ENCODE data around the gene MARK2.

Gene MARK2

GRCh38 chr11:63937713-63938478, 99.0 kb downstream of the MARK2 start:
- no peak for DNase-seq

- peak; percentile 95 for DNase-seq
Observed at GRCh38 chr11:63938479-63939396, 99.8 kb downstream of the MARK2 start, which contains the start of gene NAA40. Gene NAA40, plus strand, starts transcription at chr11:63939002. Its CDS starts 95 bp downstream, at chr11:63939097.

- no peak for DNase-seq
Observed at GRCh38 chr11:63939397-63939891, 100.5 kb downstream of the MARK2 start.

- no peak for DNase-seq
Observed at GRCh38 chr11:63940786-63941185, 101.9 kb downstream of the MARK2 start.

- DNase-seq = no peak
Observed at GRCh38 chr11:63941901-63942300, 103.0 kb downstream of the MARK2 start.

GRCh38 chr11:63942803-63943202, 103.9 kb downstream of the MARK2 start:
- no peak for DNase-seq

- DNase-seq = no peak
Observed at GRCh38 chr11:63944987-63945386, 106.1 kb downstream of the MARK2 start.

- DNase-seq = peak; percentile 52
Observed at GRCh38 chr11:63945477-63946163, 106.7 kb downstream of the MARK2 start.

- DNase-seq = peak; percentile 44
Observed at GRCh38 chr11:63951779-63952536, 113.0 kb downstream of the MARK2 start.

GRCh38 chr11:63952570-63952969, 113.7 kb downstream of the MARK2 start:
- no peak for DNase-seq

GRCh38 chr11:63958008-63958407, 119.1 kb downstream of the MARK2 start:
- no peak for DNase-seq

All from CD4-positive, alpha-beta T cell treated with Interleukin-4 for 4 hours (primary cell).